GM19372 (cell line): ENCODE results near the gene NDOR1.

ENCODE experiments used
- ATAC-seq: cut with Tn5 transposase; IDR thresholded peaks from one replicate; pipeline ENCODE4 v1.9.1; 2021; ENCODE audit warnings: mild to moderate bottlenecking, low read depth, moderate library complexity; ENCODE audit not compliant: unreplicated experiment

NDOR1 gene

DNA sequence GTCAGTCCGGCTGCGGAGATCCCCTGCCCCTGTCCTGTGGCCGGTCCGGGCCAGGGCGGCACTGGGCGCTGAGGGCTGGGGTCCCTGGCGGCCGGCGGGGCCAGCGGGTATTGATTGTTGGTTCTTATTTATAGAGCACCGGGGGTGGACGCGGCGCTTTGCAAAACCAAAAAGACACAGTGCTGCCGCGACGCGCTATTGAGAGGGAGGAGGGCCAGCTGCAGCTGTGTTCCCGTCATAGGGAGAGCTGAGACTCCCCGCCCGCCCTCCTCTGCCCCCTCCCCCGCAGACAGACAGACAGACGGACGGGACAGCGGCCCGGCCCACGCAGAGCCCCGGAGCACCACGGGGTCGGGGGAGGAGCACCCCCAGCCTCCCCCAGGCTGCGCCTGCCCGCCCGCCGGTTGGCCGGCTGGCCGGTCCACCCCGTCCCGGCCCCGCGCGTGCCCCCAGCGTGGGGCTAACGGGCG, 38.2 kb upstream of the NDOR1 start:
- ATAC-seq: no peak

DNA sequence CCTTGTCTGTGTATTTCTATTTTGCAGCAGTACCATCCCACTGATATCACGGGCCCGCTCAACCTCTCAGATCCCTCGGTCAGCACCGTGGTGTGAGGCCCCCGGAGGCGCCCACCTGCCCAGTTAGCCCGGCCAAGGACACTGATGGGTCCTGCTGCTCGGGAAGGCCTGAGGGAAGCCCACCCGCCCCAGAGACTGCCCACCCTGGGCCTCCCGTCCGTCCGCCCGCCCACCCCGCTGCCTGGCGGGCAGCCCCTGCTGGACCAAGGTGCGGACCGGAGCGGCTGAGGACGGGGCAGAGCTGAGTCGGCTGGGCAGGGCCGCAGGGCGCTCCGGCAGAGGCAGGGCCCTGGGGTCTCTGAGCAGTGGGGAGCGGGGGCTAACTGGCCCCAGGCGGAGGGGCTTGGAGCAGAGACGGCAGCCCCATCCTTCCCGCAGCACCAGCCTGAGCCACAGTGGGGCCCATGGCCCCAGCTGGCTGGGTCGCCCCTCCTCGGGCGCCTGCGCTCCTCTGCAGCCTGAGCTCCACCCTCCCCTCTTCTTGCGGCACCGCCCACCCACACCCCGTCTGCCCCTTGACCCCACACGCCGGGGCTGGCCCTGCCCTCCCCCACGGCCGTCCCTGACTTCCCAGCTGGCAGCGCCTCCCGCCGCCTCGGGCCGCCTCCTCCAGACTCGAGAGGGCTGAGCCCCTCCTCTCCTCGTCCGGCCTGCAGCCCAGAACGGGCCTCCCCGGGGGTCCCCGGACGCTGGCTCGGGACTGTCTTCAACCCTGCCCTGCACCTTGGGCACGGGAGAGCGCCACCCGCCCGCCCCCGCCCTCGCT, 37.5 kb upstream of the NDOR1 start:
- no peak for ATAC-seq

DNA sequence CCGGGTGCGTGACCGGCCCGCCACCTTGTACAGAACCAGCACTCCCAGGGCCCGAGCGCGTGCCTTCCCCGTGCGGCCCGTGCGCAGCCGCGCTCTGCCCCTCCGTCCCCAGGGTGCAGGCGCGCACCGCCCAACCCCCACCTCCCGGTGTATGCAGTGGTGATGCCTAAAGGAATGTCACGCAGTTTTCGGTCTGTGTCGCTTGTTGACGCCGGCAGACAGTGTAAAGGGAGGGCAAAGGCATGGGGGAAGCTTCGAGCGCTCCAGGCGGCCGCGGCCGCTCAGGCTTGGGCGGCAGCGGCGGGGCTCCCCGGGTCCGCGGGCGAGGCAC, 37.0 kb upstream of the NDOR1 start:
- no peak for ATAC-seq

DNA sequence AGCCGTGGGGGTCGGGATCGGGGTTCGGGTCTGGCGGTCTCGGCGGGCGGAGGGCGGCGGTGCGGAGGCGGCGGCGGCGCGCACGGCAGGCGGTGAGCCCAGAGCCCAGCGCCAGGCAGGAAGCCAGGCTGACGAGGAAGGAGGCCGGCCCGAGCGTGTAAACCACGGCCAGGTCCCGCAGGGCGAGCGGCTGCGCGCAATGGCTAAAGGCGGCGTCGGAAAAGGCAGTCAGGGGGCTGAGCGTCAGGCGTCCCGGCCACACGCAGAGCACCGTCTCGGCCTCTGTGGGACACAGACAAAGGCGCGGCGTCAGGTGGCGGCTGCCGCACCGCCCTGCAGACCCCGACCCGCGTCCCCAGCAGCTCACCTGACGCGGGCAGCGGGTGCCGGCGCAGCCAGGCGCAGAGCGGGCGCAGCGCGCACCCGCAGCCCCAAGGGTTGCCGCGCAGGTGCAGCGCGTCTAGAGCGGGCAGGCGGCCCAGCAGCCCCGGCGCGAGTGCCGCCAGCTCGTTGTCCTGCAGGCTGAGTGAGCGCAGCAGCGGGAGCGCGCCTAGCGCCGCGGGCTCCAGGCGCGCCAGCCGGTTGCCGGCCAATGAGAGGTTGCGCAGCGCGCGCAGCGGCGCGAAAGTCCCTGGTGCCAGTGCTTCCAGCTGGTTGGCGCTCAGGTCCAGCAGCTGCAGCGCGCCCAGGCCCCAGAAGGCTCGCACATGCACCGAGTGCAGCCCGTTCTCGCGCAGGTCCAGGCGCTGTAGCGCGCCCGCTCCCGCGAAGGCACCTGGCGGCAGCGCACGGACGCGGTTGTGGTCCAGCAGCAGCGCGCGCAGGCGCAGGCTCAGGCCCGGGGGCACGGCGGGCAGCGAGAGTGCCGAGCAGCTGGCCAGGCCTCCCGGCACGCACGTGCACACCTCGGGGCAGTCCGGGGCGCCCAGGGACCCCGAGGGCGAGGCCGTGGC, 36.3 kb upstream of the NDOR1 start:
- ATAC-seq: no peak

DNA sequence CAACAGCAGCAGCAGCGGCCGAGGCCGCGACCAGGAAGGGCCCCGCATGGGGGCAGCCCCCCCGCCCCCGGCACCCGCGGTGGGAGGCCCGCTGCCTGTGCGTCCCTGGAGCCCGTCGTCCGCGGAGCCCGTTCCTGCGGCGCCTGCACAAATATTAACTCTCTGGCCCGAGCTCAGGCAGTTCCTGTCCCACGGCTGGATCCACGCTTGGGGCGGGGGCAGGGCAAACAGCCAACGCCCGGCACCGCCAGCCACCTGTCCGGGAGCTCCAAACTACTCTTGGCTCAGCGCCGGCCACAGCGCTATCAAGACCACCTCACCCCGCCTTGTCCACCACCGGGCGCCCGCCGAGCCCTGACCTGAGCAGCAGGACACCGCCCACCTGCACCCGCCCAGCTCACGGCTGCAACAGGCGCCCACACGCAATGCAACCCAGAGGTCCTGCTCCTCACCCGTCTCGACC, 35.6 kb upstream of the NDOR1 start, which contains the start of gene LRRC26:
LRRC26 (minus strand) TSS at position 156 of the 463 bp plus-strand sequence; CDS start at position 48, 108 bp downstream.
- ATAC-seq: no peak

DNA sequence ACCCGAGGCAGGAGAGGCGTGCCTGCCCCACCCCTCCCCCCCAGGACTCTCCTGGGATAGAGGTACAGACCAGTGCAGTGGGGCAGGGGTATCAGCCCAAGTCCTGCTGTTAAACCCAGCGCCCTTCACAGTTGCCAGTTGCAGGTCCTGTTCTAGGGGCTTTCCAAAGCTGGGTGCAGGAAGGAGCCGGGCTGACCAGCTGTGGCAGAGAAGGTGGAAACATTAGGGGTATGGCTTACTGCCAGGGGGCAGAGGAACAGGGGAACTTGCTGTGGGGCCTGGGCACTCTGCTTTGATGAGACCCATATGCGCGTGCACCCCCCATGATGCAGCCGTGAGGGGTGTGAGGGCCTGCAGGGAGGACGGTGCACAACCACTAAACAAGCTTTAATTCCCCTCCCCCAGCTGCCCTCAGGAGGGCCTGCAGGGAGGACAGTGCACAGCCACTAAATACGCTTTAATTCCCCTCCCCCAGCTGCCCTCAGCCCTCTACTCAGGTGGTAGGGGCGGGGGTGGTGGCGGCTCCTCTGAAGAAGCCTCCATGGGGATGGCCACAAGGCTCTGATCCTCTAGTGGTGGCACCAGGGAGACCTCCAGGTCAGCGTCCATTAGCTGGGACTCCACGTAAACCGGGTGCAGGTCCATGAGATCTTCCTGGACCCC, 34.9 kb upstream of the NDOR1 start:
- no peak for ATAC-seq

DNA sequence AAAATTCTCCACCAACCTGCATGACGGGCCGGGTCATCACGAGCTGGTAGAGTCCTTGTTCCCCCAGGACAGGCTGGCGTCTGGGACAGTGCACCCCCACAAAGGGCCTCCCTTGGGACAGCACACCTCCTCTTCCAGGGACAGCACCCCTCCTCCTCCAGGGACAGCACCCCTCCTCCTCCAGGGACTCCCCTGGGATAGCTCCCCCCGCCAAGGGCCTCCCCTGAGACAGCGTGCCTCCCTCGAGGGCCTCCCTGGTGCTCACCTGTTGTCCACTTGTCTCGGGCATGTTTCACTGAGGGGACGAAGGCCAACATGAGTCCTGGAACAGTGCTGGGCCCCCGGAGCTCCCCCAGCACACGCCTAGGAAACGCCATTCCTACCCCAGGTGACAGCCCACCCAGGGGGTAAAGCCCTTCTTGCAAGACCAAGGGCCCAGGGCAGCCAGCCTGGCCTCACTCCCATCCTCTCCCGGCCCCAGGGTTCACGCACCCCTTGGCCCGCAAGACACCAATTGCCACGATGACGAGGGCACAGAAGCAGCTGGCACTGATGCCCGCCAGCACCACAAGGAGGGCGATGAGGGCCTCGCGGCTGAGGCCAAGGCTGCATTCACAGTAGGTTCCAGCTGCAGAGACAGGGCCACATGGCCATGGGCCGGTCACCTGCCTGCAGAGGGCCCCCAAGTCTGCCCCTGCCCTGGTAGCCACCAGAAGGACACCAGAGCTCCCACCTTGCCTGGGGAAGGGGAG, 34.2 kb upstream of the NDOR1 start:
- ATAC-seq: no peak

DNA sequence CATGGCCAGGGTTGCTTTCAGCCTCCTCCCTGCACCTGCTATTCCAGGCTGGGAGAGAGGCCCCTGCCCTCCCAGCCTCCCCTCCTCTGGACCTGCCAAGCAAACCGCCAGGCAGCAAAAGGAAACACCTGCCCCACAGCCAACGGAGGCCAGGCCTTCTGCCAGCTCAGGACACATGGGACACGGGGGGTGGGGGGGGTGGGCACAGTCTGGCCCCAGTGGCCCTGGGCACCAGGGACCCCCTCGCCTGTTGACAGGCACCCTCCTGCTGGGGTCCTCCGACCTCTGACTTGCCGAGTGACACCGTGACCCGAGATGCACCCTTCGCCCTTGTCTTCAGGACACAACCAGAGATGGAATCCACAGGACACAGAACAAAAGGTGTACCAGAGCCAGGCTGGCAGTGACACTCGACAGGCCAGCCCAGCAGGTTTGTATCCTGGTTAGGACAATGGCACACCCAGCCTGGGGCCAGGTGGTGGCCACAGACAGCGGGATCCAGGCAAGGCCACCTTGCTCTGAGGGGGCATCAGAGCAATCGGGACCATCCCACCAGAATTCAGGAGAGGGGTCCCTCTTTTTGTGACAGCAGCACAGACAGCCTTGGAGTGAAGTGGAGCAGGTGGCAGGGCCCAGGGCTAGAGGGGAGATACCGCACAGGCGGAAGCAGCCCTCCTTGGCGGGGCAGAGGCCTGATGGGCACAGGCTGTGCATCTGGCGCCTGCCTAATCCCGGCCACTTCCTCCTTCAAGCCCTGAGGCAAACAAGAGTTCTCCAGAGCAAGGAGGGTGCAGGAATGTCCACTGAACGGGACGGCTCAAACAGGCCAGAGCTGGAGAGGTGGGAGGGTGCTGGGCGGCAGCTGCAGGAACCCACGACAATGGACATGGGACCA, 32.4 kb upstream of the NDOR1 start:
- ATAC-seq: no peak

DNA sequence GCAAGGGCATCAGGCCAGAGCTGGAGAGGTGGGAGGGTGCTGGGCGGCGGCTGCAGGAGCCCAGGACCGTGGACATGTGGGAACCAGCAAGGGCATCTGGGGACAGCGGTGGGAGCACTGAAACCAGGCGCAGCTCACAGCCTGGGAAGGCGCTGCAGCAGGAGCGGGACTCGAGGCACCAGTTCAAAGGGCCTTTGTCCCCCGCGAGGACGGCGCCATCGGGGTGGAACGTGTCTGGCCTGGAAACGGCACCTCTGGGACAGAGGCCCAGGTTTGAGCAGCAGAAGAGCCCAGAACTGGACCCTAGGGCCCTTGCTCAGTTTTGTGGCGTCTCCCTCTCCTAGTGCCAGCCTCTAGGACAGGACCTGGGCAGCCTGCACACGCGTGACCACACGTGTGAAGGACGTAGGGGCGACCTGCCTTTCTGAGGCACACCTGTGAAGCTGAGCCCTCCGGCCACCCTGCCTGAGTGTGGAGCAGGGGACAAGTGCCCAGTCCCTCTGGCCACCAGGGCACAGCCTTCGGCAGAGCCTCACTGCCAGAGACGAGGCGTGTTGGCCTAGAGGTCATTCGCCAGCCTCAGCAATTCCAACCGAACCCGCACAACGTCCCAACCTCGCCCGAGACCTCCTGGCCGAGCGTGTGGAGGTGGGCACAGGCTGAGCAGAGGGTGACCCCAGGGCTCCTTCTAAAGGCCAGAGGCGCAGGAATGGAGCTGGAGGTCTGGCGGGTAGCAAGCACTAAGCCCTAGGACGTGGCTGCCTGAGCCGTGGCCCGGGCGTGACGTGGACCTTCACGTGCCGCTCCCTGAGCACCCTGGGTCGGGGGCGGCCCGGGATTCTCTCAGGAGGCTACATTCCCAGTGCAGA, 31.5 kb upstream of the NDOR1 start:
- no peak for ATAC-seq

DNA sequence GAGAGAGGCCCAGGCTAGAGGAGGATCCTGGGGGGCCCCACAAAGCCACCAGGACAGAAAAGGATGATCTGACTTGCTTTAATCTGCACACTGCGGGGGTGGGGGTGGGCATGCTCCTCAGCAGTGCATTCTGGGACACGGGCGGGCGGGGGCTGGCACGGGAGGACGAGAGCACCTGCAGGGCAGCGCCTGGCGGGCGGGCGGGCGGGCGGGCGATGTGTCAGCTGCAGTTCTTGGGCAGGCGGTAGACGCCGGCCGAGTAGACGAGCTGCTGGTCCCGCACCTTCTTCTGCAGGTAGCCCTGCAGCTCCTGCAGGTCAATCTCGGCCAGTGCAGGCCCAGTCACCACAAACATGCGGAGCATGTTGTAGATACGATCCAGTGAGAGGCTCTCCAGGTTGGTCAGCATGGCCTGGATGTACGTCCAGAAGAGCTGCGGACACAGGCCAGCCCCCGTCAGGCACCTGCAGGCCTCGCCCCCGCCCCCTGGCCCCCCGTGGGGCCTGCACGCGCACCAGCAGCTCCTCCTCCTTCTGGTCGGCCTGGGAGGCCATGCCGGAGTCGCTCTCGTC, 30.7 kb upstream of the NDOR1 start:
- no peak for ATAC-seq

DNA sequence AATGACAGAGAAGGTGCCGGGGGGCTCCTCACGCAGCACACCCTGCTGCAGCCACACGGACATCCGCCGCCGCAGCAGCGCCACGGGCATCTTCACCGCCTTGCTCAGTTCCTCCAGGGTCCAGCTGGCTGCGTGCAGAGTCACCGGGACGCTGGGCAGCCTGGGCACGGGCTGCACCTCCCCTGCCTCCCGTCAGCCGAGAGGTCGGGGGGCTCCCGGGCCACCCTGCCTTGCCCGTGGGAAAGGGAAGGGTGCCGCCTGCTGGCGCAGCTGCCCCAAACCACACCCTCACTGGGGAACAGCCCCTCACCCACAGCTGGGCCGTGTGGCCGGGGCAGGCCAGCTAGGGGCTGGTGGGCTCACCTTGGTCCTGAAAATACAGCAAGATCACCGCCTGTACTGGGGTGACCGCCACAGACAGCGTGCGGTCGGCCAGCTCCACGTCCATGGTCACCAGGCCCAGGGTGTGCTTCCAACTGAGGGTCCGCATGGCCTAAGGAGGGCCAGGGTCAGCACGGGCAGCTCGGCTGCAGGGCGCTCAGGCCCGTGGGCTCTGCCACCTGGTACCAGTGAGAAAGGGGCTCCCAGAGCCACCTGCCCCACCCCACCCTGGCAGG, 30.0 kb upstream of the NDOR1 start:
- no peak for ATAC-seq

DNA sequence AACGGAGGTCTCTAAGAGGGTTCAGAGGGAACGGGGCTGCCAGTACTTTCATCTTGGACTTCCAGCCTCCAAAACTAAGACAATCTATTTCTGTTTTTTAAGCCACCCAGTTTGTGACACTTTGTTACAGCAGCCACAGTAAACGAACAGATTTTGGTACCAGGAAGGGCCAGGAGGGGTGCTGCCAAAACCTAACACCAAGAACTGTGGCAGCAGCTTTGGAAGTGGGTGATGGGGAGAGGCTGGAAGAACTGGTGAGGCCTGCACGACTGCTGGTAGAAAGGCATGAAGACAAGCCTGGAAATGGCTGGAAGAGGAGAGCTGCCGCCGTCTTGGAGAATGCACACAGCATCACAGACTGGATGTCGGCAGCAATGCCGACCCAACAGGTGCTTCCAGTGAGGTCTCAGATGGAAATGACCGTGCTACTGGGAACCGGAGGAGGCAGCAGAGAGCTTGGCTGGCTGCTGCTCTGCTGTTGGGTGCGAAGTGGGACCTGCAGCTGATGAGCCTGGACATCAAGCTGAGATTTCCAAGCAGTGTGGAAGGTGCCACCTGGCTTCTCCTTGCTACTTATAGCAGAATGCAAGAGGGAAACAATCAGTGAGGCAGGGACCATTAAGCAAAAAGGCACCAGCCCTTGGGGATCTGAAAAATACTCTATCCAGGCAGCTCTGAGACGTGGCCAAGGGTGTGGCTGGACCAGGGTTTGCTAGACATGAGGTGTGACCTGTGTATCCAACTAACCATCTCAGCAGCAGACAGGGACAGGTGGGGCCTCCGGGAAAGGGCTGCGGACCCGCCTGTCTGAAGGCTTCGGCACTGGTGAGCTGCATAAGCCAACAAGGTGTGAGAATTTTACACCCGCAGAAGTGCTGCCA, 29.0 kb upstream of the NDOR1 start:
- ATAC-seq: no peak

DNA sequence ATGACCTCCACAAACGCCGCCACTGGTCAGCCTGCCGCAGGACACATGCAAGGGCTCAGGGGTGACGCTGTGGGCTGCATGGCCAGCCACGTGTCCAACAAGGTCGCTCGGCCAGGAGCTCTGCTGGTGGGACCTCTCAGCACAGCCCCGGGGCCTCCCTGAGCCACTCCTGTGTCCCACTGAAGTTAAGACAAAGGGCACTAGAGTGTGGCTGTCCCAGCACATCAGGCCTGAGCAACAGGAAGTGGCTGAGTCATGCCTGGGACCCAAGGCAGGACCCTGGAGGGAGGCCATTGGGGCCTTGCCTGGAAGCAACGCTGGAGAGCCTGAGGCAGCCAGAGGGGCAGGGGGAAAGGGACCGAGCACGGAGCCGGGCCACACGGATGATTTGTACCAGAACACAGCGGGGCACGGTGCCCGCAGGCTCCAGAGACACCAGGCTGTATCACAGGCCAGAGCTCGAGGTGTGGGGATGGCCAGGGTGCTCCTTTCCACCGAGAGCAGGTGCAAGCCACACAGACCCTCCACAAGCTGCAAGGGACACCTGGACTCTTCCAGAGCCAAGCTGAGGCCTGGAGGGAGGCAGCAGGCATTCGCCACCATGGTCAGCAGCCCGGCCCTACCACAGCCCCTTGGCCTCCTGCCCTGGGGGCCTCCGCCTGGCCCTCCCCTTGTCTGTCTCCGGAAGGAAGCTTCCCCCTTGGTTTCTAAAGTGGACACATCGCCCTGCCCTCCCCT, 27.1 kb upstream of the NDOR1 start:
- no peak for ATAC-seq

DNA sequence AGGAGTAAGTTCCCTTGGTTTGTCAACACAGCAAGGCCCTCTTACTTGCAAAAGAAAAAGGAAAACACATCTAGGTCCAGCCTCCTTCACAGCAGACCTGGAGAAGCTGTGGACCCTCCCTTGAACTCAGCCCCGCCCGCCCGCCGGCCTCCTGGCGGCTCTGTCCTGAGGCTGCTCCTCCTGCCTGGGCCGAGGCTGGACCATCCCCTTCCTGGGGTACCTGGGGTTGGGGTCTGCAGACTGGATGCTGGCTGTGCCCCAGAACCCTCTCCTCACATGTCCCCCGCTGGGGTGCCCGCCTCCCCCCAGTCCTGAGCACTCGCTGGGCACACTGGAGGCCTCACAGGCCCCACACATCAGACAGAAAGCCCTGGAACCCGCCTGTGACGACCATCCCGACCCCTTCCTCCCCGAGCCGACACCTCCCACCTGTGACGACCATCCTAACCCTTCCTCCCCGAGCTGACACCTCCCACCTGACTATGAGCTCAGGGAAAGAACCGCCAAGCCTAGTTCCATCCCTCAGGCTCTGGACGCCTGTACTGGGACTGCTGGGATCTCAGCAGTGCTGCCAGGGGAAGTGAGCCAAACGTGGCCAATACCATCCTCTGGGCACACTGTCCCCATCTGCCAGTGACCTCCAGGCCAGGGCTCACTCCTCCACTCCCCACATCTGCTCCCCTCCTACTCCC, 26.4 kb upstream of the NDOR1 start:
- no peak for ATAC-seq

DNA sequence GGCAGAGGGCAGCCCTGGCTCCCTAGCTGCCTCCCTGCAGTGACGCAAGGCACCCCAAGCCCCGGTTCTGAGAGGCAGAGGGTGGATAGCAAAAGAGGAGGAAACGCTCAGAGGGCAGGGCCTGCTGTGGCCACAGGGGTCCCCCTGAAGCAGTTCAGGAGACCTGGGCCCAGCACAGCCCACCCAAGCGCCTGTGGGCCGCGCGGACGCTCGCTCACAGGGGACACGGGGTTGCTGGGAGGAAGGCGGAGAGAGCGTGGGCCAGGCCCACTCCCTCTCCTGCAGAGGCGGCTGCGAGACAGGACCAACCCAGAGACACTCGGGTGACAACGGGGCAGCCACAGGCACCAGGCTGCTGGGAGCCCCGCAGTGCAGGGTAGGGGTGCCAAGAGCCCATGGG, 25.7 kb upstream of the NDOR1 start:
- no peak for ATAC-seq
